SH-SY5Y (cell line): ENCODE results near the gene TMEM116.

Experiments used
- GATA2 ChIP-seq: IDR thresholded peaks from 2 replicates; pipeline ENCODE4 v1.6.1; 2011; ENCODE audit warnings: mild to moderate bottlenecking, low read depth, low read length
- GATA3 ChIP-seq: IDR thresholded peaks from 2 replicates; pipeline ENCODE4 v1.6.1; 2011; ENCODE audit warnings: low read depth, mild to moderate bottlenecking, low read length, moderate library complexity

The TMEM116 gene

GRCh38 chr12:112015938-112016337 is 3.0 kb upstream of the TMEM116 start:
- TF ChIP-seq GATA2 (no peak), GATA3 (no peak)

DNA sequence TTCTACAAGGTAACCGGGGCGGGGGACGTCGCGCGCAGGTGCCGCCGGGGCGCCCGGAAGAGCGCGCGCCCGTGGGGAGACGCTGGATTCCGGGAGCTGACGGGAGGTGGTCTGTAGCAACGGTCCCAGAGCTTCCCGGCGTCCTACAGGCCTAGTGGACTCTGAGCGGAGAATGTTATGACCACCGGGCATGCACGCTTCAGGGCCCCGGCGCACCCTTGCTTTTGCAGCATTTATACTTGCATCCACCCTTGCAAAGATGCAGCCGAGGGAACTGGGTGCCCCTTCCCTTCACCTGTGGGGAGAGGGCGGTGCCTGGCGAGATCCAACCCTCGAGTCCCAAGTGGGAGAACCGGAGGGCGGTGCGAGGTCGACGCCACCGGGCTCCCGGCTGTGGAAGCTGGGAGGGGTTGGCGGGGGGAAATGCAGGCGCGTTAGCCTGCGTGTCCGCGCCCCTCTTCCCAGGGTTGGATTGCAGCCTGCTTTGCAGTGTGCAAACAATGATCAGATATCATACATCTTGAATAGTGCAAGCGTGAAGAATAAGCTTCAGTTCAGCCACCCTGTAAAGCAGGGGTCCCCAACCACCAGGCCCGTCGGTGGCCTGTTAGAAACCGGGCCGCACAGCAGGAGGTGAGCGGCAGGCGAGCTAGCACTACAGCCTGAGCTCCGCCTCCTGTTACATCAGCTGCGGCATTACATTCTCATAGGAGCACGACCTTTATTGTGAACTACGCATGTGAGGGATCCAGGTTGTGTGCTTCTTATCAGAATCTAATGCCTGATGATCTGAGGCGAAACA is 837 bp upstream of the TMEM116 start:
- TF ChIP-seq GATA3 (no peak), GATA2 (peak; percentile 53; the same call in 1 of the 2 replicates)

DNA sequence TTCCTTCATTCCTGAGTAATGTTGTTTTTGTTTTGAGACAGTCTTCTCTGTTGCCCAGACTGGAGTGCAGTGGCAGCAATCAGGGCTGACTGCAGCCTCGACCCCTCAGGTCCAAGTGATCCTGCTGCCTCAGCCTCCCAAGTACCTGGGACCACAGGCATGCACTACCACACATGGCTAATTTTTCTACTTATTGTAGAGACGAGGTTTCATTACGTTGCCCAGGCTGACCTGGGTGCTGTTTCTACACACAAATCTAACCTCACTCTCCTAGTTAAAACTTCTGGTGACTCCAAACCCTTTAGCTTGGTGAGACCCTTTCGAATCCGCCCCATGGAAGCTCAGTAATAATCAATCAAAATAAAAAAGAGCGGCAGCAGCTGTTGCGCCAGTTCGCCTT is 1.3 kb downstream of the TMEM116 start:
- TF ChIP-seq GATA2 (no peak), GATA3 (no peak)

GRCh38 chr12:112010415-112011344 is 2.3 kb downstream of the TMEM116 start:
- TF ChIP-seq GATA2 (no peak), GATA3 (no peak)

DNA sequence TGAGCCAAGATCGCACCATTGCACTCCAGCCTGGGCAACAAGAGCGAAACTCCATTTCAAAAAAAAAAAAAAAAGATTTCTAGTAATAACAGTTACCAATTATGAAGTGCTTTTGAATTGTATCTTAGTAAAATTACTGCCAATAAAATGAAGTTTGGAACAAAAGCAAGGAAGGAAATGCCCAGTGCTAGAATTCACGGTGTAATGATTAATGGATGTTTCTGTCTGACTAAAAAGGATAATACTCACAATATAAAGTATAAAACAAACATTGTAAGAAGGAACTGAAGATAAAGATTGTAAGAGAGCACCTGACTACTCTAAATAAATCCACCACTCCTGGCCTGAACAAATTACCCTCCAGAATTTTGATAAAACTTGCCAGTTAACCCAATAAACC is 4.0 kb downstream of the TMEM116 start:
- TF ChIP-seq GATA3 (no peak), GATA2 (no peak)

DNA sequence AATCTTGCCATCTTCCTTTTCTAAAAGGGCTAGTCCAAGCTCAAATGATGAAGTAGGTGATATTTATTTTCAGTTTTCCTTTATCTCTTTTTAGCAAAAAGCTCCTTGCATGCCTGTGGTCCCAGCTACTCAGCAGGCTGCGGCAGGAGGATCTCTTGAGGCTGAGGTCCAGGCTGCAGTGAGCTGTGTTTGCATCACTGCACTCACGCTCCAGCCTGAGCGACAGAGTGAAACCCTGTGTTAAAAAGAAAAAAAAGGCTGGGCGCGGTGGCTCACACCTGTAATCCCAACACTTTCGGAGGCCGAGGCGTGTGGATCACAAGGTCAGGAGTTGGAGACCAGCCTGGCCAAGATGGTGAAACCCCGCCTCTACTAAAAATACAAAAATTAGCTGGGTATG is 5.0 kb downstream of the TMEM116 start:
- TF ChIP-seq GATA2, result no peak
- TF ChIP-seq GATA3, result no peak

DNA sequence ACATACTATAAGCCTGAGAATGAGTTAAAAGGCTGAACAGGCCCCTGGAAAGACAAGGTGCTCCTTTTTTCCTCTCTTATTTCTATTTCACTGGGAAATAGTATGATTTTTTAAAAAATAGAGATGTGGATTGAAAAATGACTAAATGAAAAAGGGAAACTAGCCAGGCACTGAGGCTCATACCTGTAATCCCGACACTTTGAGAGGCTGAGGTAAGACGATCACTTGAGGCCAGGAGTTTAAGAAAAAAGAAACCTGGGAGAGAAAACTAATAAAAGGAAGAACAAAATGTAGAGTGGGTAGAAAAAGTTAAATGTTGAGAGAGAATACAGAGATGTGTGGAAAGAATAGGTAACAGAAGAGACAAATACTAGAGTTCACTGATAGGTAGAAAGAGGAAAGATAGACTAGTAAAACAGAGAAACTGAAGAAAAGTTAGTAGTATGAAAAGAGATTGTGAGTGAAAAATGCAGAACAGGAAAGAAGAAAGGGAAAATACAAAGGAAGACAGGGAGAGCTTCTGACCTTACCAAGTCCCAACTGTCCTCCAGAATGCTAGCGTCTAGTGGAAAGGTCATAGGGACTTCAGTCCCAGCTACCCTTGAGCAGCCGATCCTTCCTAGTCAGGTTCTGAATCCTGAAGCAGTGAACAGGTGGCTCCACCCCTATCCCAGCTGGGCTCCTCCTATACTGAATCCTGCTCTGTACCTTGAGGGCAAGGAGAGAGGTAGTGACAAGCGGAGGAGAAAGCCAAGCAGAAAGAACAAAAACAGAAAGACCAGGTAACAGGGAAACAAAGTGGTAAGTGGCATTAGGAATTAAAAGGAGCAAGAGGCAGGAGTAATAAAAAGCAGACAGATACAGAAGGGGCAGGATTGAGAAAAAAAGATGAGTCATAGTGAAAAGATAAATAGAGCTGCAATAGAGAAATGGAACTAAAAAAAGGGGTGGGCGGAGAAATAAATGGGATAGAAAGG is 7.3 kb downstream of the TMEM116 start:
- TF ChIP-seq GATA2, result no peak
- no peak for TF ChIP-seq GATA3

DNA sequence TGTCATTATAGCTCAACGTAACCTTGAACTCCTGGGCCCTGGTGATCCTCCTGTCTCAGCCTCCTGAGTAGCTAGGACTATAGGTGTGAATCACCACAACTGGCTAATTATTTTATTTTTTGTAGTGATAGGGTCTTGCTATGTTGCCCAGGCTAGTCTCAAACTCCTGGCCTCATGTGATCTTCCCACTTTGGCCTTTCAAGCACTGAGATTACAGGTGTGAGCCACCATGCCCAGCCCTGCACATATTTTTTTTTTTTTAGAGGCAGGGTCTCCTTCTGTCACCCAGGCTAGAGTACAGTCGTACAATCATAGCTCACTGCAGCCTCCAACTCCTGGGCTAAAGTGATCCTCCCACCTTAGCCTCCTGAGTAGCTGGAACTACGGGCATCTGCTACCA is 8.9 kb downstream of the TMEM116 start:
- TF ChIP-seq GATA3, result no peak
- no peak for TF ChIP-seq GATA2

DNA sequence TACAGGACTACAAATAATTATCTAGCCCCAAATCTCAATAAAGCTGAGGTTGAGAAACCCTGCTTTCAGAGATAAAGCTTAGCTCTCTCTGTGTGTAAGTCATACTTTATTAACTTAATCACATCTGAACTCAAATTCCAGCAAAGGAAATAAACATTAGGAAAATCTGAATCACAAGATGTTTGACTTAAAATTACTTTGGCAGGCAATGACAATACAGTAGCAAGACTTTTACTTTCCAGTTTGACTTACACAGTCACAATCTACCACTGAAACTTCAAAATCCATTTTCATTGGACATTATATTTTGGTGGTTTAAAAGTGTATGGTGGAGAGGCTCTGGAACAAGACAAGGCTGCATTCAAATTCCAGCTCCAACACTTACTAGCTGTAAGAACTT is 11.4 kb downstream of the TMEM116 start:
- TF ChIP-seq GATA2, result no peak
- TF ChIP-seq GATA3, result no peak

DNA sequence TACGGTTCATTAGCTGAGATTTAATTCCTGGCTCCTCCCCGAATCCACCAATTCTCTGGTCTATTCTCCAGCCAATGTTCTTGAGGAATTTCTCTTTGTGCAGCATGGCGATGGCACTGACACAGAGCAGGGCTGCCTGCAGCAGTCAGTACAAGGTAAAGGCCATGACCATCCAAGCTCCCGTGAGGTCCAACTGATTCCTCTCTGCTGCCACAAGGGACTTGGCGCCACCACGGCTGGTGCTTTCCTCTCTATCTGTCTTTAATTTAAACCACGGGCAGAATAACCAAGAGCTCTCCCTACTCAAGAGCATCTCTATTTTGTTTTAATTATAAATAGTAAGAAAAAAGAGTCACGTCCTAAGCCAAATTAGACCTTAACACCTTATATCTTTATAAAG is 12.1 kb downstream of the TMEM116 start:
- TF ChIP-seq GATA2 (no peak), GATA3 (no peak)

GRCh38 chr12:111998015-111998414 is 14.9 kb downstream of the TMEM116 start:
- TF ChIP-seq GATA3, result no peak
- no peak for TF ChIP-seq GATA2

GRCh38 chr12:111997300-111997699 is 15.7 kb downstream of the TMEM116 start:
- TF ChIP-seq GATA3 (no peak), GATA2 (no peak)

DNA sequence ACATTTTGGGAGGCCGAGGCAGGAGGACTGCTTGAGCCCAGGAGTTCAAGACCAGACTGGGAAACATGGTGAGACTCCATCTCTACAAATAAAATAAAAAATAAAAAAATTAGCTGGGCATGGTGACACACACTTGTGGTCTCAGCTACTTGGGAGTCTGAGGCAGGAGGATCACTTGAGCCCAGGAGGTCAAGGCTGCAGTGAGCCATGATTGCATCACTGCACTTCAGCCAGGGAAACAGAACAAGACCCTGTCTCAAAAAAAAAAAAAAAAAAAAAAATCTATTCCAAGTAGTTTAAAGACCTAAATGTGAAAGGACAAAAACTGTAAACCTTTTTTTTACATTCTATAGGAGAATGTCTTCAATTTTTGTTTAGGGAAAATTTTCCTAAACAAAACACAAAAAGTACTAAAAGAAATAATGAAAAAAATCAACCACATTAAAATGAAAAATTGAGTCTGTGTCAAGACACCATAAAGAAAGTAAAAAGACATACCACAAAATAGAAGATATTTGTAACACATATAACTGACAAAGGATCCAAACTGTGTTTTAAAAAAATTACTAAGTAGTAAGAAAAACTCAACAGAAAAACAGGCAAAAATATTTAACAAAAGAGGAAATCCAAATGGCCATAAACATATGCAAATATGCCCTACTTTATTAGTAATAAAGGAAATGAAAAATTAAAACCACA is 17.0 kb downstream of the TMEM116 start:
- no peak for TF ChIP-seq GATA2
- no peak for TF ChIP-seq GATA3
